Neural cell (in vitro differentiated cells): ENCODE results near the gene DENND2A. TPM values are rescaled to one million over a fixed set of nuclear protein-coding genes. Genes with fewer than 3 reads are reported as not detected.

Experiments used
- H2AFZ ChIP-seq: fragments of 200-600, 300-800 bp; sonication (generic), shearing (Covaris generic); 2 replicates; pipeline ENCODE4 v1.6.0; 2014; ENCODE audit warnings: low read depth, mild to moderate bottlenecking, antibody characterized with exemption, low read length, moderate library complexity
- H3F3A ChIP-seq: fragments of 200-600 bp; shearing (Covaris generic); 2 replicates; pipeline ENCODE4 v1.6.1; 2016; ENCODE audit warnings: mild to moderate bottlenecking, moderate library complexity, mixed read lengths, antibody characterized with exemption, low read length; ENCODE audit not compliant: insufficient read depth, poor library complexity, severe bottlenecking
- H3K27ac ChIP-seq: fragments of 200-600, 300-800 bp; sonication (generic), shearing (Covaris generic); 2 replicates; pipeline ENCODE4 v1.5.1; 2014; ENCODE audit warnings: mild to moderate bottlenecking, low read length, moderate library complexity
- H3K27me3 ChIP-seq: fragments of 300-800, 200-600 bp; sonication (generic), shearing (Covaris generic); 2 replicates; pipeline ENCODE4 v1.6.0; 2014; ENCODE audit warnings: mild to moderate bottlenecking, low read depth, low read length, moderate library complexity; ENCODE audit not compliant: insufficient read depth
- H3K36me3 ChIP-seq: fragments of 300-800, 200-600 bp; sonication (generic), shearing (Covaris generic); 2 replicates; pipeline ENCODE4 v1.5.1; 2014; ENCODE audit warnings: mild to moderate bottlenecking, antibody characterized with exemption, low read length, moderate library complexity; ENCODE audit not compliant: insufficient read depth
- H3K4me2 ChIP-seq: fragments of 300-800, 200-600 bp; sonication (generic), shearing (Covaris generic); 2 replicates; pipeline ENCODE4 v1.6.0; 2014; ENCODE audit warnings: mild to moderate bottlenecking, low read length
- H3K4me3 ChIP-seq: fragments of 300-800, 200-600 bp; sonication (generic), shearing (Covaris generic); 2 replicates; pipeline ENCODE4 v1.5.1; 2014; ENCODE audit warnings: mild to moderate bottlenecking, low read length, moderate library complexity
- H3K79me2 ChIP-seq: fragments of 200-600 bp; shearing (Covaris generic); replicated peaks from 2 replicates; pipeline ENCODE4 v1.6.0; 2014; ENCODE audit warnings: mild to moderate bottlenecking, low read length, moderate library complexity; ENCODE audit not compliant: insufficient read depth
- H3K9ac ChIP-seq: fragments of 300-800, 200-600 bp; sonication (generic), shearing (Covaris generic); 2 replicates; pipeline ENCODE4 v1.6.1; 2016; ENCODE audit warnings: mild to moderate bottlenecking, low read length, mixed read lengths
- H3K9me2 ChIP-seq: fragments of 200-600 bp; shearing (Covaris generic); 2 replicates; pipeline ENCODE4 v1.6.1; 2016; ENCODE audit warnings: mild to moderate bottlenecking, low read length, mixed read lengths; ENCODE audit not compliant: insufficient read depth
- H3K9me3 ChIP-seq: fragments of 200-600, 300-800 bp; sonication (generic), shearing (Covaris generic); 2 replicates; pipeline ENCODE4 v1.6.1; 2016; ENCODE audit warnings: mild to moderate bottlenecking, mixed run types, low read length, moderate library complexity, mixed read lengths
- H4K20me1 ChIP-seq: fragments of 200-600 bp; shearing (Covaris generic); 2 replicates; pipeline ENCODE4 v1.6.1; 2016; ENCODE audit warnings: mild to moderate bottlenecking, mixed run types; ENCODE audit not compliant: insufficient read depth
- CTCF ChIP-seq: fragments of 450-650 bp; IDR thresholded peaks from 2 replicates; pipeline ENCODE4 v1.5.1; 2014; ENCODE audit warnings: antibody characterized with exemption, mild to moderate bottlenecking, moderate library complexity; ENCODE audit not compliant: poor library complexity, severe bottlenecking
- EP300 ChIP-seq: fragments of 450-650 bp; conservative IDR thresholded peaks from 2 replicates; pipeline ENCODE4 v1.6.1; 2014; ENCODE audit warnings: antibody characterized with exemption, mild to moderate bottlenecking, moderate library complexity; ENCODE audit not compliant: poor library complexity, severe bottlenecking
- EZH2 ChIP-seq: fragments of 200-600, 300-800 bp; shearing (Covaris generic), sonication (generic); IDR thresholded peaks from 2 replicates; pipeline ENCODE4 v1.6.1; 2014; ENCODE audit warnings: antibody characterized with exemption, low read length, borderline replicate concordance, mild to moderate bottlenecking; ENCODE audit not compliant: insufficient read depth, poor library complexity, severe bottlenecking
- MXI1 ChIP-seq: fragments of 450-650 bp; conservative IDR thresholded peaks from 2 replicates; pipeline ENCODE4 v1.6.1; 2014; ENCODE audit warnings: antibody characterized with exemption, mild to moderate bottlenecking; ENCODE audit not compliant: poor library complexity, severe bottlenecking
- POLR2AphosphoS5 ChIP-seq: IDR thresholded peaks from 2 replicates; pipeline ENCODE4 v1.6.1; 2012
- RAD21 ChIP-seq: fragments of 450-650 bp; conservative IDR thresholded peaks from 2 replicates; pipeline ENCODE4 v1.6.1; 2014; ENCODE audit warnings: antibody characterized with exemption, mild to moderate bottlenecking, moderate library complexity
- REST ChIP-seq: IDR thresholded peaks from 2 replicates; pipeline ENCODE4 v1.6.1; 2012; ENCODE audit warnings: borderline replicate concordance
- SMC3 ChIP-seq: fragments of 450-650 bp; conservative IDR thresholded peaks from 2 replicates; pipeline ENCODE4 v1.6.1; 2014; ENCODE audit warnings: antibody characterized with exemption, mild to moderate bottlenecking, moderate library complexity; ENCODE audit not compliant: poor library complexity
- TAF1 ChIP-seq: IDR thresholded peaks from 2 replicates; pipeline ENCODE4 v1.6.1; 2012; ENCODE audit warnings: low read depth
- polyA plus RNA-seq: library from polyadenylated mRNA; depleted of rRNA; stranded (reverse); fragments of >200 nt; gene quantifications from 2 replicates; pipeline ENCODE4 v1.2.3, GENCODE V29; 2014

DENND2A gene
- polyA plus RNA-seq, 1 donor from 2014 or later, result 21.7 TPM

DNA sequence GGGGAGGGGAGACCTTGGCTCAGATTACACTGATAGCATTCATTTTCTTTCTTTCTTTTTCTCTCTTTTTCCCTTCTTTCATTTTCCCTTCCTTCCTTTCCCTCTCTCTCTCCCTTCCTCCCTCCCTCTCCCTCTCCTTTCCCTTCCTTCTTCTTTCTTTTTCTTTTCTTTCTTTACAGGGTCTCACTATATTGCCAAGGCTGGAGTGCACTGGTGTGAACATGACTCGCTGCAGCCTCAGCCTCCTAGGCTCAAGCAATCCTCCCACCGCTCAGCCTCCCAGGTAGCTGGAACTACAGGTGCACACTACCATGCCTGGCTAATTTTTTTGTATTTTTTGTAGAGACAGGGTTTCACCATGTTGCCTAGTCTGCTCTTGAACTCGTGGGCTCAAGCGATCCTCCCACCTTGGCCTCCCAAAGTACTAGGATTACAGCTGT, 88.4 kb downstream of the DENND2A start:
- no peak overlapping the region for H2AFZ ChIP-seq
- no peaks in the 10 kb centered on the region for H3K27me3 ChIP-seq
- no peaks in the 10 kb centered on the region for H3K36me3 ChIP-seq
- H3K27ac ChIP-seq, result no peak overlapping the region
- no peak overlapping the region for H3K4me2 ChIP-seq
- no peak overlapping the region for H3K4me3 ChIP-seq
- H3K9ac ChIP-seq, result no peak overlapping the region
- no peaks in the 10 kb centered on the region for H3K9me2 ChIP-seq
- TF ChIP-seq CTCF (no peak), MXI1 (no peak), TAF1 (no peak), REST (no peak), EP300 (no peak), EZH2 (no peak), SMC3 (no peak), POLR2AphosphoS5 (no peak), RAD21 (no peak)
- no peaks in the 10 kb centered on the region for H4K20me1 ChIP-seq
- H3K79me2 ChIP-seq, result no peaks in the 10 kb centered on the region
- H3K9me3 ChIP-seq, result no peaks in the 10 kb centered on the region
- H3F3A ChIP-seq, result no peaks in the 10 kb centered on the region

- Histone ChIP-seq H3K27me3 (no peaks in the 10 kb centered on the region), H3K9me3 (no peaks in the 10 kb centered on the region), H3K79me2 (no peaks in the 10 kb centered on the region), H3K4me2 (no peak overlapping the region), H4K20me1 (no peaks in the 10 kb centered on the region), H2AFZ (no peak overlapping the region), H3K27ac (no peak overlapping the region), H3K36me3 (no peaks in the 10 kb centered on the region), H3F3A (no peaks in the 10 kb centered on the region), H3K4me3 (no peak overlapping the region), H3K9ac (no peak overlapping the region), H3K9me2 (no peaks in the 10 kb centered on the region)
- TF ChIP-seq TAF1 (no peak), POLR2AphosphoS5 (no peak), EP300 (no peak), REST (no peak)
Observed at GRCh38 chr7:140551355-140552239, 89.0 kb downstream of the DENND2A start.
